ENCODE measurements around the gene ME1. TPM values are rescaled to one million over a fixed set of nuclear protein-coding genes. Genes with fewer than 3 reads are reported as not detected.

The ME1 gene
- total RNA-seq, 1 experiment from 2014 or later: 7.8 TPM

GRCh38 chr6:83183082-83183828, 247.6 kb downstream of the ME1 start:
- no CpG with 5 or more reads among the region's 9 CpGs for WGBS (ENCODE audit: extremely low coverage, insufficient read length, low lambda C conversion rate)
- no peak overlapping the region for H4K91ac ChIP-seq (ENCODE audit: insufficient read length, low read depth, low read length)
- no peaks in the 10 kb centered on the region for H4K20me1 ChIP-seq (ENCODE audit: control insufficient read depth, insufficient read depth, insufficient read length)
- H2AFZ ChIP-seq (ENCODE audit: low read length): no peak overlapping the region
- H3K4me2 ChIP-seq (ENCODE audit: insufficient read depth, insufficient read length, low read length): no peak overlapping the region
- no peaks in the 10 kb centered on the region for H3K27me3 ChIP-seq (ENCODE audit: insufficient read depth, low read length)
- no peaks in the 10 kb centered on the region for H3K79me2 ChIP-seq (ENCODE audit: insufficient read depth, low read length)
- H2BK15ac ChIP-seq (ENCODE audit: low read depth, low read length): no peak overlapping the region
- no peaks in the 10 kb centered on the region for H3K27me3 Mint-ChIP-seq (ENCODE audit: low read depth)
- no peak overlapping the region for H3K4ac ChIP-seq (ENCODE audit: low read depth, low read length)
- no peaks in the 10 kb centered on the region for H3K23me2 ChIP-seq (ENCODE audit: insufficient read length, low read depth, low read length, poor library complexity, severe bottlenecking)
- H3K9me3 ChIP-seq (ENCODE audit: control insufficient read depth, low read depth, low read length): no peaks in the 10 kb centered on the region
- H3T11ph ChIP-seq (ENCODE audit: low read length): no peak overlapping the region
- H2BK12ac ChIP-seq (ENCODE audit: insufficient read length, low read depth, low read length): no peak overlapping the region
- H3K79me1 ChIP-seq (ENCODE audit: insufficient read depth, low read depth, low read length, poor library complexity, severe bottlenecking): no peaks in the 10 kb centered on the region
- no peak overlapping the region for H4K8ac ChIP-seq (replicated peaks; ENCODE audit: insufficient read length, low read depth, low read length)
- H2BK20ac ChIP-seq (ENCODE audit: low read depth, low read length, poor library complexity, severe bottlenecking): no peak overlapping the region
- no peak overlapping the region for H3K9ac ChIP-seq (ENCODE audit: extremely low read depth, insufficient read length, low read length)
- TF ChIP-seq CTCF (conservative IDR thresholded peaks at IDR 0.05): no peak
- H2BK120ac ChIP-seq (ENCODE audit: low read depth, low read length, poor library complexity, severe bottlenecking): no peak overlapping the region
- DNase-seq: no peak
- H3K14ac ChIP-seq (ENCODE audit: insufficient read depth, low read length): no peak overlapping the region
- H3K27ac Mint-ChIP-seq: peak overlapping the region in 1 of 3 experiments; percentile 53; a peak in 1 of 7 replicates
- no peak overlapping the region for H3K18ac ChIP-seq (ENCODE audit: insufficient read length, low read depth, low read length)
- no peak overlapping the region for H3K23ac ChIP-seq (ENCODE audit: insufficient read length, low read depth, low read length)
- H3K4me3 Mint-ChIP-seq: no peak overlapping the region
- H3K4me1 ChIP-seq (ENCODE audit: insufficient read depth, low read length): no peaks in the 10 kb centered on the region
- no peak overlapping the region for H2AK5ac ChIP-seq (ENCODE audit: insufficient read length, low read length)
- peaks cover 19 to 86% (median 74%) of the 10 kb centered on the region in 3 experiments; a peak in 6 of 7 replicates for H3K36me3 Mint-ChIP-seq (ENCODE audit: insufficient read depth in 1 of 3, low read depth in 3 of 3)
- H4K5ac ChIP-seq (ENCODE audit: insufficient read length, low read depth, low read length): no peak overlapping the region
- H2BK5ac ChIP-seq (ENCODE audit: insufficient read length, low read length): no peak overlapping the region
- H3K9me3 Mint-ChIP-seq: no peaks in the 10 kb centered on the region
- no peak overlapping the region for H3K56ac ChIP-seq (ENCODE audit: insufficient read length, low read depth, low read length)
- H3K4me1 Mint-ChIP-seq: peaks cover 7 to 14% of the 10 kb centered on the region in 2 experiments
- H3K27ac ChIP-seq (ENCODE audit: insufficient read length, low read depth, low read length): no peak overlapping the region
